ENCODE measurements around the gene YBX1.

The YBX1 gene

DNA sequence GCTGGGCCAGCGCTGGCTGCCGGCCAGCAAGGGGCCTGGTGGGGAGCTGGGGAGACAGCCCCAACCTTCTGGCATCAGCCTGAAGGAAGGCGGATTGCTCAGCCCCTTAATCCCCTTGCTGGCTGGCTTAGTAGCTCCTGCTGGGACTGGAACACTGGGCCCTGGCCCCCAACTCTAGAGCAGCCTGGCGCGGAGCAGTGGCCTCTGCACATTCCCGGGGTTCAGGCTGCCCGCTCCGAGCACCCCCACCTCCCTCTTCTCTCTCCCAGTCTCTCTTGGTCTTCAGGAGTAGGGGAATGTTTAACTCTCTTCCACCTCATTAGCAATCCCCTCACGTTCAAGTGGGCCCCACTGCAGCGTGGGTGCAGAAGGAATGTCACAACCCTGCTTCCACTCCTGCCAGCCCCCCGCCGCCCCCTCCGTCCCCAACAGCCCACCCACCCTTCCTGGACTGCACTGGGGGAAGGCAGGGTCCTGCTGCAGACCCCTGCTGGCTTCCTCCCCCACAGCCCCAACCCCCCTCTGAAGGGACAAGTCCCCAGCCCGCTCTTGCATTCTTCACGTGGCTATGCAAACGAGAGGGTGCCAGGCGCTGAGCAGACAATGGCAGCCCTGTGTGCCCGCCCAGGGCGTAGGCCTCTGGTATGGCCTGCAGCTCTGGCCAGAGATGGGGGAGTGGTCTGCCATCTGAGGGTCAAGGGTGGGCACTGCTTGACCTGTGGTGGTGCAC is 58.8 kb downstream of the YBX1 start:
- Histone ChIP-seq H3K9me3 (ENCODE audit: severe bottlenecking) (no peaks in the 10 kb centered on the region), H3K27ac (peak overlapping the region; percentile 89), H3K4me3 (ENCODE audit: low read depth, low read length) (peak overlapping the region; percentile 43), H3K27me3 (ENCODE audit: insufficient read depth, low read depth, severe bottlenecking) (no peaks in the 10 kb centered on the region), H3K36me3 (peaks cover under 1% of the 10 kb centered on the region; the same call in 1 of the 2 replicates)
- no peak for TF ChIP-seq CTCF (IDR thresholded peaks at IDR 0.05; ENCODE audit: low read depth, low read length)
- peak; percentile 88 for DNase-seq

- no peaks in the 10 kb centered on the region for H3K27me3 ChIP-seq (ENCODE audit: insufficient read depth, low read depth, severe bottlenecking)
- H3K27ac ChIP-seq, result no peak overlapping the region; the same call in 1 of the 2 replicates
- H3K4me3 ChIP-seq (ENCODE audit: low read depth, low read length), result no peak overlapping the region
- H3K9me3 ChIP-seq (ENCODE audit: severe bottlenecking), result no peaks in the 10 kb centered on the region
- H3K36me3 ChIP-seq, result peaks cover 7% of the 10 kb centered on the region
- DNase-seq, result no peak
- TF ChIP-seq CTCF (IDR thresholded peaks at IDR 0.05; ENCODE audit: low read depth, low read length), result no peak
Measured at GRCh38 chr1:42741706-42742105, 59.5 kb downstream of the YBX1 start.

DNA sequence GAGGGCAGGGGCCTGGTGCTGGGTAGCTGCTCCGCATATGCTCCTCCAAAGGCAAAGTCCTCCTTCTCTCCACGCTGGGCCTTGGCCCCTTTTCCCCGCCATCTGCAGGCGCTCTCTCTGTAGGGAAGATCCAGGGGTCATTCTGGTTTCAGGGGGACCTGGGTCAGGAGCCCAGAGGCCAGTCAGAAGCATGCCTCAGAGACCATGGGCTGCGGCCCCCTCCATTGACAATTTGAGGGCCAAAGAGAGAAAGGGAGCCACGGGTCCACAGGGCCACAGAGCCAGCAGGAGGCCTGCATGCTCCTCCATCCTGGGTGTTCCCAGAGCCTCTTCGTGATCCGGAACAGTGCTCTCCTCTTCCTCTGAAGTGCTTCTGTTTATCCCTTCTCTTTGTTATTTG is 59.9 kb downstream of the YBX1 start:
- H3K9me3 ChIP-seq (ENCODE audit: severe bottlenecking), result no peaks in the 10 kb centered on the region
- H3K27me3 ChIP-seq (ENCODE audit: insufficient read depth, low read depth, severe bottlenecking), result no peaks in the 10 kb centered on the region
- H3K36me3 ChIP-seq, result peaks cover 11% of the 10 kb centered on the region
- no peak overlapping the region for H3K27ac ChIP-seq
- no peak for DNase-seq
- TF ChIP-seq CTCF (IDR thresholded peaks at IDR 0.05; ENCODE audit: low read depth, low read length), result no peak
- no peak overlapping the region for H3K4me3 ChIP-seq (ENCODE audit: low read depth, low read length)

DNA sequence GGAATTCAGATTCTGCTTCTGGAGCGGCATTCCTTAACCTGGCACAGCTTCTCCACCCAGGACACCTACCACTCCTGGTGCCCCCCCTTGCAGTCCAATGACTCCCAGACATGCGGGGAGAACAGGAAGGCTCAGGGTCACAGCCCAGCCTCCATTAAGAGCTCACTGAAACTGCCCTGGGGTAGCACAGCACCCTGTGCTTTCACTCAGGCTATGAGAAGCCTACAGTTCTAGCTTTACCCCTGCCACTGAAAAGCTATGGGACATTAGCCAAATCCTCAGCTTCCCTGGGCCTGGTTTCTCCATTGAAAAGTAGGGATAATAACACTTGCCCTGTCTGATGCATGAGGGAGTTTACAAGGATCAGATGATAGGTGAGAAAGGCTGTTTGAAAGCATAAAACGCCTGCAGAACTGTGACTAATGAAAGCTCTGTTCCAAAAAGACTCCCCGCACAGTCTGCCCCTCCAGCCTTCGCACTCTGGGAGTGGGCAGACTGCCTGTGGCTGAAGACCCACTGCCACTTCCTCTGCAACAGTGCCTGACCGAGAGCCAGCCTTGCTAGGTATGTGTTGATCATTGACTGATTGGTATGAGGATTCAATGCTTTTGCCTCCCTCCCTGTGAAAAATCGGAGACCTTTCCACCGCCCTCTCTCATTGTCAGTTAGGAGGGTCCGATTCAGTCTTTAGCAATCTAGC is 60.5 kb downstream of the YBX1 start:
- Histone ChIP-seq H3K27ac (no peak overlapping the region), H3K4me3 (ENCODE audit: low read depth, low read length) (no peak overlapping the region), H3K9me3 (ENCODE audit: severe bottlenecking) (no peaks in the 10 kb centered on the region), H3K27me3 (ENCODE audit: insufficient read depth, low read depth, severe bottlenecking) (no peaks in the 10 kb centered on the region), H3K36me3 (peaks cover 16% of the 10 kb centered on the region)
- no peak for TF ChIP-seq CTCF (IDR thresholded peaks at IDR 0.05; ENCODE audit: low read depth, low read length)
- no peak for DNase-seq

DNA sequence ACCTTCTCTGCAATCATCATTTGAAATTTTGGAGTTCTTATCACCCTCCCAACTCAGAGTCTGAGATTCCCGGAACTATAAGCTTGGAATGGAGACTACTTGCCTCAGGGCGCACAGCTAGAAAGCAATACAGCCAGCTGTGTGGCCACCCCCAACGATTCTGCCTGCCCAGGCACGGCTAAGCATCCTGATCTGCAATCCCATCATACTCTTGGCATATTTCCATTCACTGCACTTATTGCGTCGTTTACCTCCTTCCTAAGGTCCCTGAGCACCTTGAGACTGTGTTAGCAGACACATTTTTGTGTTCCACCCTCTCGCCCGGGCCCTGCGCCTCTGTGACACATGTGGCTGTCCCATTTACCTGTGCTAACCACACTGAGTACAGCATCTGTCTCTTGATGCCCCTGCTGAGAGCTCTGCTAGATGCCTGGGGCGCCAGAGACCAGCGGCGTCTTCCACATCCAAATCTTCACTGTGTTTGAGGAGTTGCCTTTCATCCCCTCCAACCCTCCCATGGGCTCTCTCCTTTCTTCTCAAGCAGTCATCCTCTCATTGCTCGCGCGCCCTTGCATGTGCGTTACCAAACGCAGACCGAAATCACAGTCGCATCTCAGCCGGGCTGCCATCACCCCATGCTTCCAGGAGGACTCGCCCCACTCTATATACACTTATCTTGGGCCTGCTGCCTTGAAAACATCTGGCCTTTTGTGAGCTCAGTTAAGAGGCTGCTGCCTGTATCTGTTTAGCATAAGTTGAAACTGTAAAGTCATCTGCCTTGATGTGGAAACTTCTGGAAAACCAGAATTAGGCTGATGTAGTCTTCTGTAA is 61.3 kb downstream of the YBX1 start:
- Histone ChIP-seq H3K4me3 (ENCODE audit: low read depth, low read length) (no peak overlapping the region), H3K27me3 (ENCODE audit: insufficient read depth, low read depth, severe bottlenecking) (no peaks in the 10 kb centered on the region), H3K27ac (no peak overlapping the region), H3K9me3 (ENCODE audit: severe bottlenecking) (no peaks in the 10 kb centered on the region), H3K36me3 (peaks cover 20% of the 10 kb centered on the region)
- DNase-seq, result no peak
- no peak for TF ChIP-seq CTCF (IDR thresholded peaks at IDR 0.05; ENCODE audit: low read depth, low read length)
